K562 (cell line): Measurements from ENCODE around the gene CCDC82. TPM values are rescaled to one million over a fixed set of nuclear protein-coding genes. Genes with fewer than 3 reads are reported as not detected.

Experiments used
- CTBP1 ChIP-seq: fragments of 450-650 bp; IDR thresholded peaks from 2 replicates; pipeline ENCODE4 v1.6.1; 2016; ENCODE audit warnings: borderline replicate concordance
- EGR1 ChIP-seq: fragments of 450-650 bp; conservative IDR thresholded peaks from 2 replicates; pipeline ENCODE4 v1.6.1; 2017; ENCODE audit warnings: mild to moderate bottlenecking
- GABPB2 ChIP-seq: fragments of 250-450 bp; sonication (Bioruptor Pico); conservative IDR thresholded peaks from 2 replicates; pipeline ENCODE4 v1.5.1; 2021; ENCODE audit warnings: mild to moderate bottlenecking
- HCFC1 ChIP-seq: IDR thresholded peaks from 2 replicates; pipeline ENCODE4 v1.6.1; 2012; ENCODE audit warnings: low read depth, low read length, improper control_type of control experiment
- HMG20B ChIP-seq: fragments of 250-450 bp; sonication (Bioruptor Pico); IDR thresholded peaks from 2 replicates; pipeline ENCODE4 v1.5.0; 2021; ENCODE audit warnings: mild to moderate bottlenecking
- JUNB ChIP-seq: fragments of 450-650 bp; formaldehyde crosslinking; conservative IDR thresholded peaks from 2 replicates; pipeline ENCODE4 v1.4.0; 2020; ENCODE audit warnings: mild to moderate bottlenecking
- MECOM ChIP-seq: fragments of 250-450 bp; sonication (Bioruptor Pico); IDR thresholded peaks from 2 replicates; pipeline ENCODE4 v1.8.0; 2022; ENCODE audit warnings: inconsistent platforms
- MTA2 ChIP-seq: fragments of 450-650 bp; IDR thresholded peaks from 2 replicates; pipeline ENCODE4 v1.6.1; 2016; ENCODE audit warnings: low read depth
- RCOR1 ChIP-seq, 2 experiments: IDR thresholded peaks; 2 replicates each; pipeline ENCODE4 v1.6.1; 2012; ENCODE audit warnings: low read depth in 2 of 2, low read length in 2 of 2, borderline replicate concordance in 1 of 2, improper control_type of control experiment in 1 of 2
- RNF2 ChIP-seq: sonication (generic); IDR thresholded peaks from 2 replicates; pipeline ENCODE4 v1.6.1; 2016
- SP1 ChIP-seq: sonication (generic); formaldehyde crosslinking; IDR thresholded peaks from 2 replicates; pipeline ENCODE4 v1.8.1; 2022; ENCODE audit warnings: mild to moderate bottlenecking, missing genetic modification reagents
- YBX1 ChIP-seq: fragments of 450-650 bp; IDR thresholded peaks from 2 replicates; pipeline ENCODE4 v1.7.1; 2016; ENCODE audit warnings: mild to moderate bottlenecking
- ZFP30 ChIP-seq: fragments of 250-450 bp; sonication (Bioruptor Pico); IDR thresholded peaks from 2 replicates; pipeline ENCODE4 v1.8.0; 2022; ENCODE audit warnings: moderate library complexity, mild to moderate bottlenecking, inconsistent platforms, borderline replicate concordance
- ZNF384 ChIP-seq: IDR thresholded peaks from 2 replicates; pipeline ENCODE4 v1.6.1; 2012; ENCODE audit warnings: low read depth, low read length, improper control_type of control experiment
- polyA plus RNA-seq, 8 experiments: library from polyadenylated mRNA; depleted of rRNA in 4 of 8; stranded (reverse) in 5 of 8; unstranded in 3 of 8; fragments of >200 nt; fragmentation: Nextera tagmentation in 2 of 8; fragmentation: Illumina TruSeq in 1 of 8; extraction: Ambion mirVana in 2 of 8; extraction: Trizol in 1 of 8; gene quantifications; 2 replicates each; pipeline versions ENCODE4 v1.2.1 to v1.2.3, GENCODE V29; 2011 to 2014; ENCODE audit warnings: inconsistent platforms in 1 of 8, missing spikeins in 1 of 8
- total RNA-seq, 7 experiments: library from RNA; depleted of rRNA in 6 of 7; stranded (reverse); fragments of >200 nt in 6 of 7; fragmentation: Illumina TruSeq in 2 of 7; extraction: Trizol in 2 of 7; gene quantifications; 2 replicates each; pipeline versions ENCODE4 v1.2.1 to v1.2.3, GENCODE V29; 2011 to 2021; ENCODE audit warnings: low replicate concordance in 1 of 7
- TF ChIP-seq, protein P1 (sequence below): fragments of 450-650 bp; IDR thresholded peaks from 2 replicates; pipeline ENCODE4 v1.6.1; 2014; ENCODE audit warnings: low read depth, mild to moderate bottlenecking, moderate library complexity, borderline replicate concordance
- TF ChIP-seq, protein P2 (sequence below): fragments of 450-650 bp; formaldehyde crosslinking; IDR thresholded peaks from 2 replicates; pipeline ENCODE4 v1.4.0; 2020; ENCODE audit warnings: mild to moderate bottlenecking, moderate library complexity

Gene CCDC82
- total and polyA plus RNA-seq, 9 of the 15 experiments (the other 6 are each of a cell fraction or from before 2014, with no cell fraction given), result 12.5 to 51.3 (median 24.5) TPM

DNA sequence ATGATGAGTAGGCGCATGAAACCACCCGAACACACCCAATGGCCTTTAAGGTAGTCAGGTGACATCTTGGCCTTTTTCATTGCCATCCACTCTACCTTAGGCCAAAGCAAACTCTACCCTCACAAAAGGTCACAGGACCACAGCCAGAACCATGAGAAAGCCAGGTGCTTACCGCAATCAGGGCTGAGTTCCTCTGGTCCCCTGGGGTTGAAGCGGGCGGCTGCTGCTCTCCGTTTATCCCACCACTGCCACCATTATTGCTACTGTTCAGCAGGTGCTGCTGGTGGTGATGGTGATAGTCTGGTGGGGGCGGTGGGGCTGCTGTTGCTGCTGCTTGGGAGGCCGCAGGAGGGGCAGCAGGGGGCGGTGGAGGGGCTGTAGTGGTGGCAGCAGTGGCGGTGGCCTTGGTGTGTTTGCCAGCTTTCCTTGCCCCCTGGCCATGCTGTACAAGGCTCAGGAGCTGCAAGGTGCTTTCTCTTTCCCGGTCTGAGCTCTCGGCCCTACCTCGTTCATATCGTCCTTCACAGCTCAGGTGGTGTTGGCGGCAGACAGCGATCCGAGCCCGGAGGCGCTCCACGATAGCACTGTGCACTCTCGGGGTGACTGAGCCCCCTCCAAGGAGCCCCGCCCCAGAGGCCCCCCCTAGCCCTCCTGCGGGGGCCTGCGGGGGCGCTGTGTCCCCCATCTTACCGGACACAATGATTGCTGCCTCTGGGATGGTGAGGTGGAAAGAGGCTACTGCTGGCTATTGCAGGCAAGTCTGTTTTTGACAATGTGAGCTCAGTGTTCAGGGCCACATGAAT is 48.3 kb downstream of the CCDC82 start (continued):
- no peak for TF ChIP-seq GABPB2 (CRISPR knock-in tag)
- no peak for TF ChIP-seq JUNB
- TF ChIP-seq RCOR1 (IDR thresholded peaks at IDR 0.05; ENCODE audit: borderline replicate concordance in 1 of 2, low read depth in 2 of 2, low read length in 2 of 2), result peak; percentile 15 to 71; a peak in 3 of 4 replicates
- peak; percentile 74 for TF ChIP-seq SP1
- TF ChIP-seq YBX1, result no peak
- TF ChIP-seq ZNF384, result no peak
- TF ChIP-seq, protein P1, sequence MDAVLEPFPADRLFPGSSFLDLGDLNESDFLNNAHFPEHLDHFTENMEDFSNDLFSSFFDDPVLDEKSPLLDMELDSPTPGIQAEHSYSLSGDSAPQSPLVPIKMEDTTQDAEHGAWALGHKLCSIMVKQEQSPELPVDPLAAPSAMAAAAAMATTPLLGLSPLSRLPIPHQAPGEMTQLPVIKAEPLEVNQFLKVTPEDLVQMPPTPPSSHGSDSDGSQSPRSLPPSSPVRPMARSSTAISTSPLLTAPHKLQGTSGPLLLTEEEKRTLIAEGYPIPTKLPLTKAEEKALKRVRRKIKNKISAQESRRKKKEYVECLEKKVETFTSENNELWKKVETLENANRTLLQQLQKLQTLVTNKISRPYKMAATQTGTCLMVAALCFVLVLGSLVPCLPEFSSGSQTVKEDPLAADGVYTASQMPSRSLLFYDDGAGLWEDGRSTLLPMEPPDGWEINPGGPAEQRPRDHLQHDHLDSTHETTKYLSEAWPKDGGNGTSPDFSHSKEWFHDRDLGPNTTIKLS, result 0 out of 2 replicates have a peak, but pooled peaks have one; percentile 24
- peak; percentile 43; the same call in 1 of the 2 replicates for TF ChIP-seq CTBP1
- 0 out of 2 replicates have a peak, but pooled peaks have one; percentile 12 for TF ChIP-seq HCFC1
- no peak for TF ChIP-seq RNF2
- TF ChIP-seq HMG20B (CRISPR knock-in tag), result no peak
- TF ChIP-seq, protein P2, sequence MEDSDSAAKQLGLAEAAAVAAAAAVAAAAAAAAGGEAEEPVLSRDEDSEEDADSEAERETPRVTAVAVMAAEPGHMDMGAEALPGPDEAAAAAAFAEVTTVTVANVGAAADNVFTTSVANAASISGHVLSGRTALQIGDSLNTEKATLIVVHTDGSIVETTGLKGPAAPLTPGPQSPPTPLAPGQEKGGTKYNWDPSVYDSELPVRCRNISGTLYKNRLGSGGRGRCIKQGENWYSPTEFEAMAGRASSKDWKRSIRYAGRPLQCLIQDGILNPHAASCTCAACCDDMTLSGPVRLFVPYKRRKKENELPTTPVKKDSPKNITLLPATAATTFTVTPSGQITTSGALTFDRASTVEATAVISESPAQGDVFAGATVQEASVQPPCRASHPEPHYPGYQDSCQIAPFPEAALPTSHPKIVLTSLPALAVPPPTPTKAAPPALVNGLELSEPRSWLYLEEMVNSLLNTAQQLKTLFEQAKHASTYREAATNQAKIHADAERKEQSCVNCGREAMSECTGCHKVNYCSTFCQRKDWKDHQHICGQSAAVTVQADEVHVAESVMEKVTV (CRISPR knock-in tag), result peak; percentile 41; the same call in 1 of the 2 replicates
- TF ChIP-seq MTA2, result no peak
- no peak for TF ChIP-seq ZFP30 (CRISPR knock-in tag)
- TF ChIP-seq MECOM (CRISPR knock-in tag), result no peak
- TF ChIP-seq EGR1, result peak; percentile 80
